ENCODE results near the gene ACSS3. TPM values are rescaled to one million over a fixed set of nuclear protein-coding genes. Genes with fewer than 3 reads are reported as not detected.

The ACSS3 gene
- total RNA-seq, 2 experiments from 2014 or later = not detected

DNA sequence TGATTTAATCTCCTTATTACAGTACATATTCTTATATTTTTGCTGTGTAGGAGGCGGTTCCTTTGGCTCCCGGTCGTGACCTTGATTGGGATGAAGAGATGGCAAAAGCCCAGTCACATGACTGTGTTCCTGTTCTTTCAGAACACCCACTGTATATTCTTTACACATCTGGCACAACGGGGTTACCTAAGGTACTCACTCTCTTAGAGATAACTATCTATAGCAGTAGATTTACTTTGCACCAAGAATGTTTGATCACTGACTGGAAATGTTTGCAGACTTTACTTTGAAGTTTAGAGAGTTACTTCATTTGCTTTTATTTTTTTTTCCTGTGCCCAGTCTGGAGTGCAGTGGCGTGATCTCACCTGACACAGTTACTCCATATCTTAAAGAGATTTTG lies 65.2 kb downstream of the ACSS3 start:
- CTCF ChIA-PET = no interaction called here
- Histone ChIP-seq H3K27ac (ENCODE audit: low read depth in 1 of 2, low read length in 2 of 2) (no peak overlapping the region), H3K36me3 (ENCODE audit: insufficient read depth, low read length) (no peaks in the 10 kb centered on the region), H3K27me3 (ENCODE audit: control insufficient read depth in 1 of 2, insufficient read depth in 2 of 2, low read length in 2 of 2) (no peaks in the 10 kb centered on the region), H3K4me3 (ENCODE audit: low read length) (no peak overlapping the region), H3K9me3 (ENCODE audit: control insufficient read depth in 1 of 2, insufficient read depth in 1 of 2, low read length in 2 of 2) (peaks cover 0 to 6% of the 10 kb centered on the region in 2 experiments), H3K4me1 (ENCODE audit: insufficient read depth, low read length) (no peaks in the 10 kb centered on the region)
- Mint-ChIP-seq H3K27ac (no peak overlapping the region), H3K4me1 (ENCODE audit: low read depth) (no peaks in the 10 kb centered on the region), H3K9me3 (peaks cover 3% of the 10 kb centered on the region), H3K36me3 (ENCODE audit: low read depth) (no peaks in the 10 kb centered on the region), H3K4me3 (no peak overlapping the region), H3K27me3 (no peaks in the 10 kb centered on the region)
- POLR2A ChIA-PET = no interaction called here
- no peak for DNase-seq
- no peak for ATAC-seq (ENCODE audit: poor library complexity)
- TF ChIP-seq, protein P1, sequence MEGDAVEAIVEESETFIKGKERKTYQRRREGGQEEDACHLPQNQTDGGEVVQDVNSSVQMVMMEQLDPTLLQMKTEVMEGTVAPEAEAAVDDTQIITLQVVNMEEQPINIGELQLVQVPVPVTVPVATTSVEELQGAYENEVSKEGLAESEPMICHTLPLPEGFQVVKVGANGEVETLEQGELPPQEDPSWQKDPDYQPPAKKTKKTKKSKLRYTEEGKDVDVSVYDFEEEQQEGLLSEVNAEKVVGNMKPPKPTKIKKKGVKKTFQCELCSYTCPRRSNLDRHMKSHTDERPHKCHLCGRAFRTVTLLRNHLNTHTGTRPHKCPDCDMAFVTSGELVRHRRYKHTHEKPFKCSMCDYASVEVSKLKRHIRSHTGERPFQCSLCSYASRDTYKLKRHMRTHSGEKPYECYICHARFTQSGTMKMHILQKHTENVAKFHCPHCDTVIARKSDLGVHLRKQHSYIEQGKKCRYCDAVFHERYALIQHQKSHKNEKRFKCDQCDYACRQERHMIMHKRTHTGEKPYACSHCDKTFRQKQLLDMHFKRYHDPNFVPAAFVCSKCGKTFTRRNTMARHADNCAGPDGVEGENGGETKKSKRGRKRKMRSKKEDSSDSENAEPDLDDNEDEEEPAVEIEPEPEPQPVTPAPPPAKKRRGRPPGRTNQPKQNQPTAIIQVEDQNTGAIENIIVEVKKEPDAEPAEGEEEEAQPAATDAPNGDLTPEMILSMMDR (IDR thresholded peaks at IDR 0.05) = no peak
- intact Hi-C loops (cut with DNase I, micrococcal nuclease) = no loop called here

DNA sequence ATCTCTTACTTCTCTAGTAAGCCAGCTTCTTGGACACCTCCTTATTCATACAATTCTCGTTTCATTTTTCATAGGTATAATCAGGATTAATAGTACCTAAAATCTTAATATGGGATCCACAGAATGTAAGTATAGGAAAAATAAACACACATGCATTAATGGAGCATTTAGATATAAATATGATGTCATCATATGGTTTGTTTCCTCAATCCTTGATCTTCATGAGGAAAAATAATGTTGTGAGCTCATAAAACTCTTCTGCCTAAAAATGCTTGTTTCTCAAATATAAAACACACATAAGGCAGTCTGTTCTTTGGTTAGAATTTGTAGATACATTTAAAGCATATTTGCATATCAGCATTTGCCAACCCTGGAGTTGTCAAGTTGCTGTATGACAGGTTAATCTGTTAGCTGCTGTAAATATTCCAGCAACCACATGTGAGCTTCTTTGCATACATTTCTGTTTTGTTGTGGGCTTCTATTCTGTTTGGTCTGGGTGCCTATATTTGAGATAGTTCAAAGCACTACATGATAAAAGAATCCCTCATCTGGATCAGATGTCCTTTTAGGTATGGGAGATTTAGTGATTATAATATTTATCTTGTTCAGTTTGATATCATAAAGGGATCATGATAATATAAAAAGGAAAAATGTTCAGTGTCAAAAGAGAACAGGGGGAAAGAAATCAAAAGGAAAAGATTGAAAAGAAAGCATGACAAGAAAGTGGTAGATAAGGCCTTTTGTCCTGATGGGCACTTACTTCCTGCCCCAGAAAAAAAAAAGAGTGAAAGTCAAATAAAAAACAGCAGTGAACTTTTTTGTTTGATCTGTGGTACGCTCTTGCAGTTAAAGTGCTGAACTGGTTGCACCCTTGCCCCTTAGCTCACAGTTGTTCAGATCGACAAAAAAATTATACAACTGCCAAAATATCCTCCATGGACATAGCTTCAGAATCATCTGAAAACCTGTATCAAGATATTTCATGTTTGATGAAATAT lies 68.6 kb downstream of the ACSS3 start:
- ATAC-seq (ENCODE audit: poor library complexity) = no peak
- Histone ChIP-seq H3K36me3 (ENCODE audit: insufficient read depth, low read length) (no peaks in the 10 kb centered on the region), H3K27me3 (ENCODE audit: control insufficient read depth in 1 of 2, insufficient read depth in 2 of 2, low read length in 2 of 2) (no peaks in the 10 kb centered on the region), H3K9me3 (ENCODE audit: control insufficient read depth in 1 of 2, insufficient read depth in 1 of 2, low read length in 2 of 2) (peaks cover 0 to 6% of the 10 kb centered on the region in 2 experiments), H3K27ac (ENCODE audit: low read depth in 1 of 2, low read length in 2 of 2) (no peak overlapping the region), H3K4me1 (ENCODE audit: insufficient read depth, low read length) (no peaks in the 10 kb centered on the region), H3K4me3 (ENCODE audit: low read length) (no peak overlapping the region)
- intact Hi-C loops (cut with DNase I, micrococcal nuclease) = no loop called here
- ChIA-PET POLR2A (no interaction called here), CTCF (no interaction called here)
- DNase-seq = no peak
- TF ChIP-seq, protein P1 (IDR thresholded peaks at IDR 0.05) = no peak
- Mint-ChIP-seq H3K36me3 (ENCODE audit: low read depth) (no peaks in the 10 kb centered on the region), H3K4me1 (ENCODE audit: low read depth) (no peaks in the 10 kb centered on the region), H3K27ac (no peak overlapping the region), H3K27me3 (no peaks in the 10 kb centered on the region), H3K9me3 (peaks cover 8% of the 10 kb centered on the region), H3K4me3 (no peak overlapping the region)

DNA sequence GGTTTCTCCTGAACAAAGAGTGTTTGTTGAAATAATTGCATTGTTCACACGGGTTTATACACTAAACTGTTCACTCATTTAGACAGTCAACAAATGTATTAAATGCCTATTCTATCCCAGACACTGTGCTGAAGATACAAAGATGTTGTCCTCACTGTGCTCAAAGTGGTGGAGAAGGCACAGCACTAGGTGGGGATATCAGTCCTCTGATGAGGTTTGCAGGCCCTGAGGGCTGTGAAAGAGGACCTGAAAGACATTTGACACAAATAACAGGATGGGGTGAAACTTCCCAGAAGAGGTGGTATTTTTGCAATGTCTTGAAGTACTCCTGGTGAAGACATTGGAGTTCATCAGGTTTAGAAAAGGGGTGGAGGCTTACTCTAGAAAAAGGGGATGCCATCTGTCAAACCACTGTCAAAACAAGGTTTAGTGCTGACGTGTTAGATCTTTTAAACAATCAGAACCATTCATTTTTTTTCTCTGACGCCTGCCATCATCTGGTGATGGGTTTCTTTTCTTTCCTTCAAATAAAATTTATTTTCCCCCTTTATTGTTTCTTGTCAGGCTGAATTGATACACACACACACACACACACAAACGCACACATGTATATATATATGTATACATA lies 69.5 kb downstream of the ACSS3 start:
- H3K4me1 ChIP-seq (ENCODE audit: insufficient read depth, low read length) = no peaks in the 10 kb centered on the region
- H3K9me3 ChIP-seq (ENCODE audit: control insufficient read depth in 1 of 2, insufficient read depth in 1 of 2, low read length in 2 of 2) = peaks cover 0 to 6% of the 10 kb centered on the region in 2 experiments
- H3K27me3 ChIP-seq (ENCODE audit: control insufficient read depth in 1 of 2, insufficient read depth in 2 of 2, low read length in 2 of 2) = no peaks in the 10 kb centered on the region
- no peak for DNase-seq
- H3K27ac Mint-ChIP-seq = no peak overlapping the region
- H3K36me3 Mint-ChIP-seq (ENCODE audit: low read depth) = no peaks in the 10 kb centered on the region
- intact Hi-C loops (cut with DNase I, micrococcal nuclease) = no loop called here
- no peak for ATAC-seq (ENCODE audit: poor library complexity)
- H3K4me3 ChIP-seq (ENCODE audit: low read length) = no peak overlapping the region
- POLR2A ChIA-PET = no interaction called here
- CTCF ChIA-PET = no interaction called here
- H3K9me3 Mint-ChIP-seq = peaks cover 8% of the 10 kb centered on the region
- no peaks in the 10 kb centered on the region for H3K36me3 ChIP-seq (ENCODE audit: insufficient read depth, low read length)
- TF ChIP-seq, protein P1 (IDR thresholded peaks at IDR 0.05) = no peak
- no peaks in the 10 kb centered on the region for H3K4me1 Mint-ChIP-seq (ENCODE audit: low read depth)
- H3K4me3 Mint-ChIP-seq = no peak overlapping the region
- H3K27me3 Mint-ChIP-seq = no peaks in the 10 kb centered on the region
- H3K27ac ChIP-seq (ENCODE audit: low read depth in 1 of 2, low read length in 2 of 2) = no peak overlapping the region

All from CD4-positive, alpha-beta T cell (primary cell).